GM21576 (cell line): ENCODE measurements around the gene NRIP1.
"Not testable (repeated sequence)": the region's sequence is repeated elsewhere in the genome, so short reads cannot be mapped to it uniquely, and the experiment has no call there.

Source experiments
- ATAC-seq: cut with Tn5 transposase; IDR thresholded peaks from one replicate; pipeline ENCODE4 v1.9.1; 2021; ENCODE audit warnings: mild to moderate bottlenecking, moderate library complexity; ENCODE audit not compliant: unreplicated experiment

NRIP1 gene

DNA sequence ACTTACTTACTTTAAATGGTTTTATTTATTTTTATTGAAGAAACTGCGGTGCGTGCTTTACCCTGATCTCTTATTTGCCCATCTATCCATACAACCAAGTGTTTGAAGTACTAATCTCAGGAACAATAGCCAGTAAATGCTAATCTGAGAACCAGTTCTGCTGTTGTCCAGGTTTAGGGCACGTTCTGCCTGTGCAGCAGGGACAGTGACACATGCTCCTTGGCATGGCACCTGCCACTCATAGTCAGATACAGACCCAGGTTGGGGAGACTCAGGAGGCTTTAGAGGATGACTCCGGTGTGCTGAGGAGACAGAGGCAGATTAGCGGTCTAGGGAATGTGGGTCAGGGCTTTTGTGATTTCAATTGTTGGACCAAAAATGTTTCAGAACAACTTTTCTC lies 83.6 kb downstream of the NRIP1 start:
- no peak for ATAC-seq

DNA sequence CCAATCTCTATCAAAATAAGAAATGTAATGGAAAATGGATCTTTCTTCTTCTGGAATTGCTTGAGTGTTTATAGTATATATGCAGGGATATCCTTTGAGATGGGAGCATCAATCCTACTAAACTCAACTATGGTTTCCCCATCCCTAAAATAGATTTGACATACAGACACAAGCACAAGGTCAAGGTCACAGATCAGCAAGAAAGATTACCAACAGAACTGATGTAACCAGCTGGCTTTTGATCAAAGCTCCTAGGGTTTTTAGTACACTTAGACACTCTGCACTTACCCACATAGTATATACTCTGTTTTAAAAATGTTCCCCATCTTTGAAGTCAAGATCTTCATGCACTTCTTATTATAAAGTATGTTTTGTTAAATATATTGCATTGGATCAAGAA lies 85.5 kb downstream of the NRIP1 start:
- no peak for ATAC-seq

DNA sequence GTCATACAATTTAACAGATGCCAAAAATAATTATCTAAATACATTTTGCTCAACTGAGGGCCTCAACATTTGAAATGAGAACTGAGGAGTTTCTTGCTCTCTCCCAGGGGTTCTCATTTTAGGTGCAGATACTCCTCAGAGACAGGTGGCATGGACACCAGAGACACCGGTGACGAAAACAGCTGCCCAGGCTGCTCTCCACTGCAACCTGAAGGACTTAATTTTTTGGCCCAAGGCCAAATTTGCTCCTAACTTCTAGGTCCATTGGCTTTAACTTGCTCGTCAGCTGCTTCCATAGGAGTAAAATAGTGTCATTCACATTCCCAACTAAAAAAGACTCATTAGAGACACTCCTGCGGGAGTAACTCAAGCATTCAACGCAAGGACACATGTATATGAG lies 87.0 kb downstream of the NRIP1 start:
- no peak for ATAC-seq

DNA sequence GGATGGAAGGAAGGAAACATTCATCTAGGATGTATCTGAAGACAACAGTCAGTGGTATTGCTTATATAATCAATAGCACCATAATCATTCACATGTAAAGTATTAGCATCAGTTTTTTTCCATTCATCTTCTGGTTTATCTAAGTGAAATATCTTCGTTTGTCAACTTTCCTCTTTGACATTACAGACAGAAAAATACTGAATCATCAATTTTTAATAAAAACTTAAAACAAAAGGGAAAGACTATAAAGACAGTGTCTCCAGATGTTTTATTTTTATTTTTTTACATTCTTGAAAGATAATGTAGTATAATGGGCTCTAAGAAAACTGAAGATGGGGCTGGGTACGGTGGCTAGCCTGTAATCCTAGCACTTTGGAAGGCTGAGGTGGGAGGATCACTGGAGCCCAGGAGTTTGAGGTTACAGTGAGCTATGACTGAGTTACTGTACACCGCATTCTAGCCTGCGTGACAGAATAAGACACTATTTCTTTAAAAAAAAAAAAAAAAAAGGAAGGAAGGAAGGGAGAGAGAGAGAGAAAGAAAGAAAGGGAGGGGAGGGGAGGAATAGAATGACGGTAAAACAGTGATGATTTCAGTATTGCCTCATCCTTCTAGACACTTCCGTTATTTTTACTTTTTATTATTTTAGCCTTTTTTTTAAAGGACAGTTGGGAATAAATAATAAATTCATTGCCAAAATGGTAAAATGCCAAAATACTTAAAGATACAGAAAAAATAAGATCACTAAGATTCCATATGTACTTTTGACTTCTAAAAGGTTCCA lies 89.5 kb downstream of the NRIP1 start:
- ATAC-seq = no peak

DNA sequence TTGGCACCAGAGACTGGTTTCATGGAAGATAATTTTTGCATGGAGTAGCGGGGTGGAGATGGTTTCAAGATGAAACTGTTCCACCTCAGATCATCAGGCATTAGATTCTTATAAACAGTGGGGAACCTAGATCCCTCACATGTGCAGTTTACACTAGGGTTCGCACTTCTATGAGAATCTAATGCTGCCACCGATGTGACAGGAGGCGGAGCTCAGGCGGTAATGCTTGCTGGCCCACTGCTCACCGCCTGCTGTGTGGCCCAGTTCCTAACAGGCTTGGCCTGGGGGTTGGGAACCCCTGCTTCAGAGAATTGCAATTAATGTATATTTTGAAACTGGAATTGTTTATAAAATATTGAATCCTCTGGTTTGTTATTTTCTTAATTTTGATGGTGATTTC lies 92.1 kb downstream of the NRIP1 start:
- no peak for ATAC-seq

DNA sequence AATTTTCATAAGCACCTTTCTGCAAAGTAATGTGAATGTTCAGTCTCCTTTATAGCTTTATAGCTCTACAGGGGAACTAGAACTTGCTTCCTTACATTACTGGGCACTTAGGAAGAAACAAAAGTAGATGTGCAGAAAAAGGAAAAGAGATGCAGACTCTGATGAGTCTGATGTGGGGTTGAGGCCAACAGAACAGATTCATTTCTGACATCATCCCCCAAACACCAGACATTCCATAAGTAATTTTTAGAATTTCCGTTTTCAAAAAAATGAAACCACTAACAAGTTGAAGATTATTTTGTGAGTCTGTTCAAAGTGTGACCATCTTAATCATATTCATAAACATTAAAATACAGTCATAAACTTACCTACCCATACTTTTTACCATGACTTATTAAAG lies 96.0 kb downstream of the NRIP1 start:
- no peak for ATAC-seq

DNA sequence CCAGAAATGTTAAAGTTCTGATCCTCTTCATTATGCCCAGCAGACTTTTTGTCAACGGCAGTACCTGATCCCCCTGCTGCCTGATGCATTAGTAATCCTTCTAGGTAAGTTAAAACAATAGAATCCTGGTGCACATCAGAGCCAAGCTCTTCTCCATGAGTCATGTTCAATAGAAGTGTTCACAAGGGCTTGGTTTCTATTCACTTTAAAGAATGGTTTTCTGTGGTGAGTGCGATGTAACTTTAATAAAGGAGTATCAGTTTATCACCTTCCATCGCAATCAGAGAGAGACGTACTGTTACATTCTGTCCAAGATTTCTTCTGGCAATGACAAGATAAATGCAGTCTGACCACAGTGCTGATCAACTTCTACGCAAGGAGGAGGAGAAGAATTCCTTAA lies 96.8 kb downstream of the NRIP1 start:
- ATAC-seq = no peak

DNA sequence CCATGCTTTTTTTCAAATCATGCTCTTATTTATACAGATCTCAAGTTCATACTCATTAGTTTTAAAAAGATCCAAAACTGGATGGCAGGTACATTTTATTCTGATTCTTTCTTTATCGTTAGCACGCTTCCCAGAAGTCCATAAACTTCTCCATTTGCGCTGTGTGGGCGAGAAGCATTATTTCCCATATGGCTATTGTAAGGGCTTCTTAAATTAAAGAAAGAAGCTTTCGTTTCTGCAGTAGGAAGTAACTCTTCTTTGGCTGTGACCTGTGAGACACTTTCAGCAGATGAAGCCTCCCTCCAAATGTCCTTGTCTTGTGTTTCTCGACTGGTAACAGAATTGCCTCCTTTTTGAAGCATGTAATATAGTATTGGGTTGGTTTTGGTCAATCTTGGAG lies 100.2 kb downstream of the NRIP1 start:
- ATAC-seq = no peak

DNA sequence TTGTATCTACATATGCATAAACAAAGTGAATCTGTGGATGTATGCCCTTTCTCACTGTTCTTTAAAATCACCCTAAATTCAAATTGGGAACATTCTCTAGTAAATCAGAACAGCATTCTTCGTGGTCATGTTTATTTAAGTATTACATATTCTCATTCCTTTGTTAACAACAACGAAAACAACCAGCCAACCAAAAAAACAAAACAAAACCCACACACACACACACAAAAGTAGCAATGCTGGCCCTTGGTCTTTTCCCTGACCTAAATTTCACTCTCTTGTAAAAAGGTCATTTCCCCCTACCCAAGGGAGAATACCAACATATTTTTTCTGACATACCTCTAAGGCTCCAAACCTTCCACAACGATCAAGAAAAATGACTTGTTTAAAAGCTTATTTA lies 102.6 kb downstream of the NRIP1 start:
- ATAC-seq = no peak

DNA sequence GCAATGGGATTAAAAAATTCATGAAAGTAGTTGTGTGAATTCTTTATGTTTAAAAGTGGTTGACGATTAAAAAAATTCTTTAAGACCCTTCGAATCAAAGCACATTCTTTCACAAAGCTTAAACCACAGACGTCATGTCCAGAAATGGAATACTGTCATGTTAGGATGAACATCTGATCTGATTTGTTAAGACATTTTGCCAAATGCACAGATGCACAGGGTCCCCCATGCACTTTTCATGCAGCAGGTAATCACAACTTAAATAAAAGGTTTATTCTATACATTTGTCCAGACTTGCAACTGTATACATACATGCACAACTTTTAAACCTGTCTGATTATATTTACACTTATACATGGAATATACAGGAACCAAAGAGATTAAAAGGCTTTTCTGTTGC lies 103.3 kb downstream of the NRIP1 start:
- no peak for ATAC-seq

DNA sequence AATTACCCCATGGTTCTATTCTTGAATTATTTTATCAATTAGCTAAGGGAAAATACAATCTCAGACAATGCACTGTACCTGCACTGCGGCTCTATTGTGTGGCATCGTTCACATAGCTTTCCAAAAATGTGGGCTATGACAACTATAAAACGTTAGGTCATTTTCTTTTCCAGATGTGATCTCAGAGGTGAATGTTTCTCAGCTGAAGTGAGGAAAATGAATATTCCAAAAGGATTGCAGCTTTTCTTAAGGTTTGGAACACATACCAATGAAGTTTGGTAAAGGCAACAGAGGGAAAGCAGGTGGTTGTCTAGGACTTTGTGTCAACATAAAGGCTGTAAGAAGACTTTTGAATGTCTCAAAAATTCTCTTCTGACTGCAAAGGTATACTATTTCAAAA lies 105.5 kb downstream of the NRIP1 start:
- ATAC-seq = no peak

DNA sequence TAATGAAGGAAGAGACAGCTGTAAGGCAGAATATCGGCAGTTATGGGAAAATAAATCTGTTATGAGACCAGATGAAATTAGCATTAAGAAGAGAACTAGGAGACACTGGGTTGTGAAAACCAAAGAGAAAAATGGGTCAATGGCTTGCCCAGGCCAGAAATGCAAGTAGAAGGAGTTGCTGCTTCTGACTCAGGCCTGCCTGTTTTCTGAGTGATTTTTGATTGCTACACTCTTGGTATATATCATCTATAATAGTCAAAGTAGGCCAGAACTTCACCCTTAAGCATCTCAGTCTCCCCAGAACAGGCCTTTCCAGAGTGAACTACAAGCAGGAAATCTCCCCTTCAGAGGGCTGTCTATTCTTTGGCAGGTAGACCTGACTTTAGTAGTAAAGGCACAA lies 107.0 kb downstream of the NRIP1 start:
- ATAC-seq = no peak

DNA sequence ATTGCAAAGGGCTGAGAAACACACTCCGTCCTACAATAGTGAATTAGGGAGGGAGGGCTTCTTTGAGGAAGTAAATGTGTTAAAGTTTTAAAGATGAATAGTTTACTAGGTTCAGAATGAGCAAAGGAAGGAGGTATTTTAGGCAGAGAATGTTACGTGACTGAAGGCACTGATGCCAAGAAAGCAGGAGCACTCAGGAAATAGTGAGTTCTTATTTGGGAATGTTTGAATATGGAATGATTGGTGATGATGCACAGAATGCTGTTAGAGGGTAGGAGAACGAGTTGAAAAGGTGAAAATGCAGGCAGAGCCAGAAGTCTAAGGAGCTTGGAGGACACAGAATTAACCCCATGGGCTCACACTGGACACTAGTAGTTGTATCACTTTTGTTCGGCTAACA lies 108.0 kb downstream of the NRIP1 start:
- no peak for ATAC-seq

DNA sequence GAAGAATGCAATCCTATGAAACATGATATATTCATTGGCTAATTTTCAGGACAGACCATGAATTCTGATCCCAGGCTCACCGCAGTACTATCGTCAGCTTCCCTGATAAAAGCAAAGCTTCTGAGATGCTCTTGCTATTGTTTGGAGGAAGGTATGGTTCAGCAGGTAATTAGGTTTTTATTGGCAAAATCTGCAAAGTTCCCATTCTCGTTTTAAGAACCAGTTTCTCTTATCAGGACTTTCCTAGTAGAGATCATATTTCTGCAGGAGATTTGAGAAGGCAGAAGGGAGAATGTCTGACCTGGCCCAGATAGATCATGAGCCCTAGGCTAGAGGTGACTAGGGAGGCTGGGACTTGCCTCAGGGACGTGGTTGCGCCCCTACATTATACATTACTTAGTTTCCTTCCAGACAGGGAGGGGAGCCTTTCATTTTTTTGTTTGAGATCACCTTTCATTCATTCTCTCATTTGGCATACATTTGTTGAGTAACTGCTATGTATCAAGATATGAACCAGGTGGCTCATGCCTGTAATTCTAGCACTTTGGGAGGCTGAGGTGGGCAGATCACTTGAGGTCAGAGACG lies 108.8 kb downstream of the NRIP1 start:
- no peak for ATAC-seq

DNA sequence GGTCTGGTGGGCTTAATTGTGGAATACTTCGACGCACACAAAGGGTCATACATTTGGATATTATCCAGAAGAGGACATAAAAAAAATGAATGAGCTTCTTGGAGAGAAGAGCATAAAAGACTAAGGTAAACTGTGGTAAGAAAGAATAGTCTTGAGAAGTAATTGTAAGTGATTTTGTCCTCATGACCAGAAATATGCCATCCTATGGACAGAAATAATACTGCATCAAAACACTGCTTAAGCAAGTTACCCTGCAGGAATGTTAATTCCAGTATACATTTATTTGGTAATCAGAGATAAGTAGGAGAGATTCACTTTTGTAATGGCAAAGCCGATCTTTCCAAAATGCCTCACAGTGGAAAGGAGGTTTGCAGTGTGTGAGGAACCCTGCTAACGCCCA lies 111.9 kb downstream of the NRIP1 start:
- ATAC-seq = no peak

DNA sequence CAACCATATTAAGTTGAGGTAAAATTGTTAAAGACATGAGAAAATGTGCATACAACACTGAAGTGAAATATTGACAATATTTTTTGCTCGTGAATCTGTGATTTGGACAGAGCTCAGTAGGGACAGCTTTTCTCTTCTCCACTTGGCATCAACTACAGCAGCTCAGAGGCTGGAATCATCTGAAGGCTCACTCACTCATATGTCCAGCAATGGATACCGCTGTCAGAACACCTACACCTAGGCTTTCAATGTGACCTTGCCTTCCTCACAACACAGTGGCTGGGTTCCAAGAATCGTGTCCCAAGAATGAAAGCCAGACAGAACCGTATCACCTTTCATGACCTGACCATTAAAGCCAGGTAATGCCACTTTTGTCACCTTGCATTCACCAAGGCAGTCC lies 115.2 kb downstream of the NRIP1 start:
- ATAC-seq = no peak

DNA sequence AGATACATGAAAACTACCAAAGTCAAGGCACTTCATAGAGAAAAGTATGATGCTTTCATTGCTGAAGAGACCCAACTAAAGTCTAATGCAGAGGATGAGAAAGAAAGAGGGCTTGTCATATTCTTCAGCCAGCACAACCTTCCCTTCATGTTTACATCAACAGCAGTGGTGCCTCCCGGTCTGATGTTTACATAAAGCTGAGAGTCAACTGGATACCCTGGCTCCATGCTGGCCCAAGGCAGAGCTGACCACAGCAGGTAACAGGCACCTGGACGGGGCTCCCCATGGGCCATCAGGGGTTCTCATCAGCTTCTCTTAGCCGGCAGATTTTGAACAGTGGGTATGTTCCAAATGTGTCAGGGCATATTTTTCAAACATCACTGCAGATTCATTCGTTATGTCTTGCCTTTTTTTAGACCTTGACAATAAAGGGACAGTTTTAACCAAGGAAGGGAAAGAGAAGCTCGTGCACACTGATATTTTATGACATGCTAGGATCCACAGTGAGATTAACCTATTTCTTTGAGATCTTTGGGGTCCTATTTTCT lies 117.1 kb downstream of the NRIP1 start:
- no peak for ATAC-seq

DNA sequence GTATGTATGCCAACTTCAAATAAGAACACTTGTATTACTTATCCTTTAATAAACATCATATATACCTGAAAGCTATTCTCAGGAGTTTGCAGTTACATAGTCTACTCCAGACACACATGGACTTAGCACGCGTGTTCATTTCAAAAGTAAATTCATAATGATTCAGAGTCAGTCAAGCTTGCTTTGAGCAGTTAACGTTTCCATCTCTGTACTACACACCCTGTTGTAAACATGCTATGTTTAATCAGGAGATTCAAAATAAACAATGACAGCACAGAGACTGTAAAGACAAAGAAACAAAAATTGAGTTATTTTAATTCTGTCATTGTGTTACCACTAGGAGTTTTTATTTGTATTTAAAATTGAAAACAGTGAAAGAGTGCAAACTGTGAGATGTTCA lies 119.6 kb downstream of the NRIP1 start:
- no peak for ATAC-seq

DNA sequence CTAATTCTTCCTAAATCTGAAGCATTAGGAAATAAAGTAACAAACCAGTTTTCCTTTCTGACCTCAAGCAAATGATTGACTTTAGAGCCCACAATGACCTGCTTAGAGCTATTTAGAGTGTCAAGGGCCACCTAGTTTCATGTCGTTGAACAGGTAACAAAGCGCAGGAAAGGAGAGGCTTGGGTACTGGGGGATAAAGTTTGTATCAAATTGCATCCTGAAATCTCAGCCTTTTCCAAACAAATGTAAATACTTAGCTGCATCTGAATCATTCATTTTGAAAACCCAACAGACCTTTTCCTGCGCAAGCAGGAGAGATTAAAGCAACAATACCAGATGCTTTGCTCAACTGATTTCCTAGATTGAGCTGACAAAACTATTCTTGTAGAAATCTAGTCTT lies 121.2 kb downstream of the NRIP1 start:
- no peak for ATAC-seq

DNA sequence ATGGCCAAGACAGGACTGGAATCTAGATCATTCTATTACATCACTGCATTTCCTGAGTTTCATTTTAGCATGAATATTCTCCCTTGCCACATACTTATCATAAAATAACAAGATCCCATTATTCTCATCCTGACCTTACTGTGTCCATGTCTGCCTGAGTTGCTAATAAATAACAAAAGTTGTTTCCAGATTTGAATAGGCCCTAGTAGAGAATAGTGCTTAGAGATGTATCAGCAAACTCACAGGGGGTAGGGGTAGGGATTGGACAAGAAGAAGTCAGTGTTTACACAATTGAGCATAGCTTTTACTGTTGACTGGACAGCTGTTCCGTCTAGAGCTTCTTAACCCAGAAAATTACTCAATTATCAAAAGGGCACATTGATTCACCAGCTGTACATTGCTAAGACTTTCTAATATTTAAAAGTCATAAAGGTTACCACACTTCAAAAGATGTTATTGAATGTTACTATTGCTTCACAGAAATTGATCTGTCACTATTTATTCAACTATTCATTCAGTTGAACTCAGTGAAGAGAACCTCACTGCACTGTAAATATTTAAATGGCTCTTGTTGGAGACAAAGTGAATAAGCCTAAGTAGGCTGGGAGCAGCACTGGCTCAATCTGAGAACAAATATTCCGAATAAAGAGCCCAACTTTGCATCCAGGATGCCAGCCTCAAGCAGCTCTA lies 121.9 kb downstream of the NRIP1 start:
- no peak for ATAC-seq

DNA sequence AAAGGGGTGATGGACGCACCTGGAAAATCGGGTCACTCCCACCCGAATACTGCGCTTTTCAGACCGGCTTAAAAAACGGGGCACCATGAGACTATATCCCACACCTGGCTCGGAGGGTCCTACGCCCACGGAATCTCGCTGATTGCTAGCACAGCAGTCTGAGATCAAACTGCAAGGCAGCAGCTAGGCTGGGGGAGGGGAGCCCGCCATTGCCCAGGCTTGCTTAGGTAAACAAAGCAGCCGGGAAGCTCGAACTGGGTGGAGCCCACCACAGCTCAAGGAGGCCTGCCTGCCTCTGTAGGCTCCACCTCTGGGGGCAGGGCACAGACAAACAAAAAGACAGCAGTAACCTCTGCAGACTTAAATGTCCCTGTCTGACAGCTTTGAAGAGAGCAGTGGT lies 137.5 kb downstream of the NRIP1 start:
- not testable (repeated sequence) for ATAC-seq

DNA sequence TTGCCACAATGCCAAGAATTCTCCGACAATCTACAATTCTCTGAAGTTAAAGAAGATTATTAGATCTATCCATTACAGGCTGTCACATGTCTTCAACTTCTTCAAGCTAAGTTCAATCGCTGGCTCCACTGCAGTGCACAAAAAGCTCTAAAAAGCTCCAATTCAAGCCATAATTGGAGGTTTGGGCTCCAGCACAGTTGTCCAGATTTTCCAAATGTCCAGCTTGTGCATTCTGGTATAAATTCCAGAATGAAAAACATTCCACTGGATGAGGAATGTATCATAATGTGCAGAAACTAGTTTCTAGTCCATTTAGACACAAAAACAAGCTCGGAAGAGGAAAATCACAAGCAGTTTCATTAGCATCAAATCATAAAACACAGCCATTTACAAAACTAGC lies 138.6 kb downstream of the NRIP1 start:
- ATAC-seq = no peak
